GM21737 (cell line): ENCODE measurements around the gene BUD23.
A peak's percentile ranks its signal among the peaks of the same experiment; 100 is the strongest.
"Not testable (repeated sequence)": the region's sequence is repeated elsewhere in the genome, so short reads cannot be mapped to it uniquely, and the experiment has no call there.

Source experiments
- ATAC-seq: cut with Tn5 transposase; IDR thresholded peaks from one replicate; pipeline ENCODE4 v1.9.1; 2021; ENCODE audit warnings: mild to moderate bottlenecking, moderate library complexity; ENCODE audit not compliant: unreplicated experiment

The BUD23 gene, protein sequence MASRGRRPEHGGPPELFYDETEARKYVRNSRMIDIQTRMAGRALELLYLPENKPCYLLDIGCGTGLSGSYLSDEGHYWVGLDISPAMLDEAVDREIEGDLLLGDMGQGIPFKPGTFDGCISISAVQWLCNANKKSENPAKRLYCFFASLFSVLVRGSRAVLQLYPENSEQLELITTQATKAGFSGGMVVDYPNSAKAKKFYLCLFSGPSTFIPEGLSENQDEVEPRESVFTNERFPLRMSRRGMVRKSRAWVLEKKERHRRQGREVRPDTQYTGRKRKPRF

DNA sequence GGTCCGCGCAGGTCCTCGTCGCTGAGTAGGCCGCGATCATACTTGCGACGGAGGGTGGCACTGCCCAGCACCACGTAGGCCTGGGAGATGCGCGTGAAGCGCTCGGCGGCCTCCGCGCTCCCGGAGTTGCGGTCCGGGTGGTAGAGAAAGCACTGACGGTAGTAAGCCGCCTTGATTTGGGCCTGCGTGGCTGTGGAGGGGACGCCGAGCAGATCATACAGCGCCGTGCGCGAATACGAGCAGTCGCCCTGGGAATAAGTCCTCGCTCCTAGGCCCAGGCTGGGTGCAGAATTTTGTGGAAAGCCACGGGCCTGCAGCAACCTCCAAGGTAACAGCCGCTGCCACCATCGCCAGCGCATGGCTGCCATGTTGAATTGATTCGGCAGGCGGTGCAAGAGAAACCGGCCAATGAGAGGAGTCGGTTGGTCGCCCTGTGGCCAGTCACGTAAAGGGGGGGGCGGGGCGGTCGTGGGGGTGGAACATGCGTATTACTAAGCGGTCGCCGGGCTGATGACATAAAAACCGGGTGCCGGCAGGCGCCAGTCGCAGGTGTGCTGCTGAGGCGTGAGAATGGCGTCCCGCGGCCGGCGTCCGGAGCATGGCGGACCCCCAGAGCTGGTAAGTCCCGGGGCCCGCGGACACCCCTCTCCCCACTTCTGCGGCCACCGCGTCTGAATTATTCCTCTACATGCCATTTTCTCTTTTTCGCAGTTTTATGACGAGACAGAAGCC is at the start of gene BUD23, which contains the start of gene DNAJC30:
Gene BUD23, plus strand, starts transcription at position 542 of the 732 bp plus-strand sequence. Its CDS starts 29 bp downstream, at position 571.
Gene DNAJC30, minus strand, starts transcription at position 398 of the 732 bp plus-strand sequence. Its CDS starts 30 bp downstream, at position 368.
- ATAC-seq, result peak; percentile 87

DNA sequence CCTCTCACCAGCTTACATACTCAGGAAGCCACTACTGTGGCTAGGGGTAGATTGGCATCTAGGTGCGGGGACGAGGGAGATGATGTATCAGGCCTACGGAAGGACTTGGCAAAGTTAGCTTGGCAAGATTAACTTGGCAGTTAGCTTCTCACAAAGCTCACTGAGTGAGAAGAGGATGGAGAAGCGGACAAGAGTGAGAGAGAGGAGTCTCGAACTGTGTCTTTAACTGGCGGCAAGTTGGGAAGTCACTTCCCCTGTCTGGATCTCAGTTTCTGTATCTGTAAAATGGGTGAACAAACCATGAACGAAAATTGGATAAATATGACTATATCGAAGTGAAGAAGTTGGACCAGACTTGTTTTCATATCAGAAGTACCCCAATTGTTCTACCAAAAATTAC is 49.6 kb upstream of the BUD23 start:
- no peak for ATAC-seq

DNA sequence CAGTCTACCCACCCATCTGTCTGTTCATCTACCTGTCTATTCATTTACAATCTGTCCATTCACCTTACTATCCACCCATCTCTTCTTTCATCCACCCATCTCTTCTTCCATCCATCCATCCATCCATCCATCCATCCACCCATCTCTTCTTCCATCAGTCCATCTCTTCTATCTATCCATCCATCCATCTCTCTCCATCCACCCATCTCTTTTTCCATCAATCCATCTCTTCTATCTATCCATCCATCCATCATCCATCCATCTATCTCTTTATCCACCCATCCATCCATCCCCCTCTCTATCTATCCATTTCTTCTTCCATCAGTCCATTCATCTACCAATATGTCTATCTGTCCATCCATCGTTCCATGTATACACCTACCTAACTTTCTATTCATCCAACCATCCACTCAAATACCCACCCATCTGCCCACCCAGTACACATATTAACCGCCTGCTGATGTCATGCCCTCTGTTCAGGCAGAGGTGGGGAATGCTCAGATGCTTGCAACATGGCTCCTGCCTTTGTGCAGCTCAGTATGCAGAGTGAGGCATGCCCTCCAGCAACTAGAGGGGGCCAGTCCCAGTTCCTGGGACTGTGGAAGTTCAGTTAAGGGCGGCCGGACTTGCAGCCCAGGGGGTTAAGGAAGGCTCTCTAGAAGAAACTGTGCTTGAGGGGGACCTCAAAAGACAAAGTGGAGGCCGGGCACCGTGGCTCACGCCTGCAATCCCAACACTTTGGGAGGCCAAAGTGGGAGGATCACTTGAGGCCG is 47.8 kb upstream of the BUD23 start:
- no peak for ATAC-seq

DNA sequence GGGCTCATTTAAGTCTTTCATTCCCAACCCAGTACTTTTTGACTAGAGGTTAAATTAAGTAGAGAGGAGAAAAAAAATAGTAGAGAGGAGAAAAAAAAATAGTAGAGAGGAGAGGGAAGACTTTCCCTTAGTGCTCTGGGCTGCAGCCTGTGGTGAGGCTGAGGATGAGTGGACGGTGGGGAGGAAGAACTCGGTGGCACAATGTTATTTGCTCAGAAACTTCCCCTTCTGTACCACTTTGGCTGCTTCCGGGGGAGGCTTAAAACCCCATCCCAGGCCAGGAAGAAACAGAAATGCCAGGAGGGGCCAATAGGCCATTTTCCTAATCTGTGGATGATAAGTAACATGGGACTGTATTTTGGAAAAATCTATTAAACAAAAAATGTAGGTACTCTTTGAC is 44.5 kb upstream of the BUD23 start:
- no peak for ATAC-seq

DNA sequence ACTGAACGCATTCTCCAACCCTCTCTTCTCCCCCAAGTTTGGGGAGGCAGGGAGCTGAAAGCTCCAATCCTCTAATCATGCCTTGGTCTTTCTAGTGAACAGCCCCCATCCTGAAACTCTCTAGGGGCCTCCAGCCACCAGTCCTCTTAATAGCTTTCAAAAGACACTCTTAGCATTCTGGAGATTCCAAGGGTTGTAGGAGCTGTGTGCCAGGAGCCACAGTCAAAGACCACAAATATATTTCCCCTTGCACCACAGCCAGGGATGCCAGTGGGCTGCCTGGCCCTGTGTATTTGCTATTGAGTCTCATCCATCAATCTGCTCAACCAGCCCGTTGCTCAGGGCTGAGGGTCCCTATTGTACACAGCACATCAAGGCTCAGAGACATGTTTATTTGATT is 40.6 kb upstream of the BUD23 start:
- no peak for ATAC-seq

DNA sequence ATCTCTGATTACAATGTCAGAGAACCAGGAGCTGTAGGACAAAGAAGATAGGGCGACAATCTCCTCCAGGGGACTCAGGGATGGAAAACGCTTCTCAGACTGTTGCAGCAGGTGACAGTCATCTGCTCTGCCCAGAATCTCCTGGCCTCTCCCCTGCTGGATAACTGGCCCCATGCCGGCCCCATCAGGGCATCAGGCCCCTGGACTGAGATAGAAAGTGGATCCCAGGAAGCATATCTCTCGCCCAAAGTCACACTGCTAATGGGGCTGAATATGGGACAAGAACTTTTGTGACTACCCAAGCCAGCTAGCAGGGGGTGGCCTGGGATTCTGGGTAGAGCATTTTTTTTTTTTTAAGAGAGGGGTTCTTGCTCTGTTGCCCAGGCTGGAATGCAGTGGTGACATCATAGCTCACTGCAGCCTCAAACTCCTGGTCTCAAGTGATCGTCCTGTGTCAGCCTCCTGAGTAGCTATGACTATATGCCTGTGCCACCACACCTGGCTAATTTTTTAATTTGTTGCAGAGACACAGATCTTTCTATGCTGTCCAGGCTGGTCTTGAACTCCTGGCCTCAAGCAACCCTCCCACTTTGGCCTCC is 38.6 kb upstream of the BUD23 start:
- ATAC-seq, result no peak

DNA sequence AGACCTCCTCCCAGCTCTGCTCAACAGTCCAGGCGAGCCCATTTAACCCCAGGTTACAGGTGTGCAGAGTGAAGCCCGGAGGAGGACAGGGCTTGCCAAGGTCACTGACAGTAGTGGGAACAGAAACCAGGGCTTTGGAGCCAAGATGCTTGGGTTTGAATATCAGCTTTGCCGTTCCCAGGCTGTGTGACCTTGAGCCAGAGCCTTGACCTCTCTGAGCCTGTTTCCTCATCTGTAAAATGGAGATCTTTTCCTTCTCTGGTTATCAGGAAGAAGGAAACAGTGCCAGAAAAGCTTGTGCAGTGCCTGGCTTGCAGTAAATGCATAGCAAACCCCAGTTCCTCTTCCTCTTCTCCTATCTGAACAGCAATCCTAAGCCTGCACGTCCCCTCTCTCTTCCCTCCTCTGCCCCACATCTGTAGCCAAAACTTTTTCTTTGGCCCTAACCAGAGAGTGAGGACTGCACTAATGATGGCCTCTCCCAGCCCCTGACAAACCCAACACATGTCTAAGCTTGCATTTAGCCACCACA is 37.7 kb upstream of the BUD23 start:
- ATAC-seq, result no peak

DNA sequence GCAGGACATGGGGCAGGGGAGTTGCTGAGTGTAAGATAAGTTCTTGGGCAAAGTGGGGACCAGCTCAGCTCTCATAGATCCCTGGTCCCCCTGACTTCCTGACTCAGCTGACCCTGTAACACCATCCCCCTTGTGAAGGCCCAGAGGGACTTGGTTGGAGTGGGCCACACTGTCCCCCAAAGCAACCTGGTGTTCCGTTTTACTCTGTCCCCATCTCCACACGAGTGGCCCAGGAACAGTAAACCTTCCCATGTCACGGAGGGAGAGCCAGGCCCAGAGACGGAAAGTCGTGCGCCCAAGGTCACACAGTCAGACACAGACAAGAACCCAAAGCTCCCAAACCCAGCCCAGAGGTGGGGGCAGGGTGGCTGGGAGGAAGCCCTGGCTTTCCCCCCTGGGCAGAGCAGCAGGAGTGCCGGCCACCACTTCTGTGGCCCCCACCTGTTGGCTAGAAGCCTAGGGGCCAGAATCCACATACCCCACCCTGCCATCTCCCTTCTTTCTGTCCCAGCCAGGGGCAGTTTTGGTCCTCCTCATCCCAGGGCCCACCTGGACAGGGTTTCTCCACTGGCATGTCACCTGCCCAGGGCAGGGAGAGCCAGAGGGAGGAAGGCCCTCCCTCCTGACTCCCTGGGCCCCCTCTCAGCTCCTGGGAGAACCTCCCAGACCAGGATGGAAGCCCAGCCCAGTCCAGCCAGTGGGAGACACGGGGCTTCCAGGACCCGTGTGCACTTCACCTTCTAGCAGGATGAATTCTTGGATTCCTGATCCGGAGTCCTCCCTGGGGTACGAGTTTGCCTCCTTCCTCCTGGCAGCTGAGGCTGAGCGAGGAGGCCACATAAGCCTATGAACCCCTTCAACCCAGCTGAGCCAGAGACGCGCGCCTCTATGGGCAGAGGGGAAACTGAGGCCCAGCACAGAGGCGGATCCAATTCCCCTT is 36.3 kb upstream of the BUD23 start:
- ATAC-seq, result no peak

DNA sequence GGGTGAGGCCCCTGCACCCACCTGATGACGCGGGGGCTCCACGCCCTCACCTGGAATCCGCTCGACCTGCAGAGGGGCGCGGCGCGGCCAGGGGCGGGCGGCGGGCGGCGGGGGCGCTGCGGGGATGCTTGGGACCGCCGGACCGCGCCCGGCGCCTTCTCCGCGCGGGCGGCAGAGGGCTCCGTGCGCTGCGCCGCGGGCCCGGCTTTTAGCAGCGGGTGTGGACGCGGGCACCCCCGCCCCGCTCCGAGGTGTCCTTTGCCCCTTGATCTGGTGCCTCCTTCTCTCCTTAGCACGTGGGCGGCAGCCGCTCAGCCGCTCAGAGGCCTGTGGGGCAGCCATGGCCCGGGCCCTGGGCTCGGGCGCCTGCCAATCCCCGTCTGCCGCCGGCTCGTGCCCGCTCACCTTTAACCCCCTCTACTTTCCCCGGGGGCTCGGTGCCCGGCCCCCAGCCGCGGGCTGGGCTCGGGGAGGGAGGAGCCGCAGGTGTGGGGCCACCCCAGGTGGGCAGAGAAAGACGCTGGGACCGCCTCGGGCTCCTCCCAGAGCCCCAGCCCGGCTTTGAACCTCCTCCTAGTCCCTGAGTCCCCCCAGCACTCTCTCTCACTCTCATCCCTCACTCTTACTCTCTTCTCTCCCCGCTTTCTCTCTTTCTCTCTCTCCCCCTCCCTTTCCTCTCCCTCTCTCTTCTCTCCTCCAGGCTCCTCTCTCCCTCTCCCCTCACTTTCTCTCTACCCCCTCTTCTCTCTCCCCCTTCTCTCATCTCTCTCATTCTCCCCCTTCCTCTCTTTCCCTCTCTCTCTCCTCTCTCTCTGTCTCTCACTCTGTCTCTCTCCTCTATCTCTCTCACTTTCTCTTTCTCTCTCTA is 35.4 kb upstream of the BUD23 start:
- no peak for ATAC-seq

DNA sequence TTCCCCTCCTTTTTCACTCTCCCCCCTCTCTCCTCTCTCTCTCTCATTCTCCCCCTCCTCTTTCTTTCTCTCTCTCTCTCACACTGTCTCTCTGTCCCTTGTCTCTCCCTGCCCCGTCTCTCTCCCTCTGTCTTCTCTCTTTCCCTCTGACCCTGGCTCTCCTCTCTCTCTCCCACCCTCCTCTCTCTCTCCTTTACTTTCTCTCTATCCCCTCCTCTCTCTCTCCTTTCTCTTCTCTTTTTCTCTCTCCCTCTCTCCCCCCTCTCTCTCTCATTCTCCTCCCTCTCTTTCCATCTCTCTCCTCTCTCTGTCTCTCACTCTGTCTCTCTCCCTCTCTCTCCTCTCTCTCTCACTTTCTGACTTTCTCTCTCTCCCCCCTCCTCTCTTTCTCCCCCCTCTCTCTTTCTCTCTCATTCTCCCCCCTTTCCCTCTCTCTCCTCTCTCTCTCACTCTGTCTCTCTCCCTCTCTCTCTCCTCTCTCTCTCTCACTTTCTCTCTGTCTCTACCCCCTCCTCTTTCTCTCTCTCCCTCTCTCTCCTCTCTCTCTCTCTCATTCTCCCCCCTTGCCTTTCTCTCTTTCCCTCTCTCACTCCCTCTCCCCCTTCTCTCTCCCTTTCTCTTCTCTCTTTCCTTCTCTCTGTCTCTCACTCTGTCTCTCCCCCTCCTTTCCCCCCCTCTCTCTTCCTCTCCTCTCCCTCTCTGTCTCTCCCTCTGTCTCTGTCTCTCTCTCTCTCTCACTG is 34.6 kb upstream of the BUD23 start:
- no peak for ATAC-seq

DNA sequence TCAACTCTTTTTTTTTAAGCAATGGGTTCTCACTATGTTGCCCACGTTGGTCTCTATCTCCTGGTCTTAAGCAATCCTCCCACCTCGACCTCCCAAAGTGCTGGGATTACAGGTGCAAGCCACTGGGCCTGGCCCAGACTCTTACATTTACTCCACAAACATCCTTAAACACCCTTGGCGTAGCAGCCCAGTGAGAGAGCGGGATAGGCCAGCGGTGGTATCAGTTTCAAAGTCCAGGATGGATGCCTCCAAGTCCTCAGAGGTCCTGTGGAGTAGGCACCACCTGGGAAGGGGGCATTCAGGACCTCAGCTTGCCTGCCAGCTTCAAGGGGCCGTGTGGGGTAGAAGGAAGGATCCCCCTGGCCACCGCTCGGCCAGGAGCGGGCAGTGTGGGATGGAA is 33.8 kb upstream of the BUD23 start:
- ATAC-seq, result no peak

DNA sequence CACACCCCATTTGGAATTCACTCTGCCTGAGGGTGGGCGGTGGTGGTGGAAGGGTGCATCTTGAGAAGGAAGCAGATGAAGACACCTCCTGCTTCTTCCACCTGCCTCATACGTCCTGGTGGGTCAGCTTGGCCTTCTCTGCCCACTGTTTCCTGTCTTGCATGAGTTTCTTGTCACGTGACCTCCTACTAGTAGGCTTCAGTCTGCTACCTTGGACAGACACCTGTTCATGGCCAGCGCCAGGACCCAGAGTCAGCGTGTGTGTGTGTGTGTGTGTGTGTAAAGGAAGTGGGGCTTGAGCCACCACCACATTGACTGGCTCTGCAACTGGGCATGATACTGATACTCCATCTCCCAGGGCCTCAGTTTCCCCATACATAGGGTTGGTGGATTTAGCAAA is 32.9 kb upstream of the BUD23 start:
- ATAC-seq, result no peak

DNA sequence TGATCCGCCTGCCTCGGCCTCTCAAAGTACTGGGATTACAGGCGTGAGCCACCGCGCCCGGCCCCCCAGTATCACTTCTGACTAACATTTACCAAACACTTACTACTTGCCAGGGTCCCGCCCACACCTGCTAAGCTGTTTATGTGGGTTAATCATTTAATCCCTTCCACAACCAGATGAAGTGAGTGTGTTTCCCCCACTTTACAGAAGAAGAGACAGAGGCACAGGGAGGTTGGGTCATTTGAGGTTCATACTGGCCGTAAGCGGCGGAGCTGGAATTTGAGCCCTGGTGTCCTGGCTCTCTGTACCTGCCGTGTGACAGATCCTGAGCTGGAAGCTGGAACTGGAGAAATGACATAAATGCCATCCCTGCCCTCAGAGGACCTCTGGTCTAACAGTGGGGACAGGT is 30.9 kb upstream of the BUD23 start:
- no peak for ATAC-seq

DNA sequence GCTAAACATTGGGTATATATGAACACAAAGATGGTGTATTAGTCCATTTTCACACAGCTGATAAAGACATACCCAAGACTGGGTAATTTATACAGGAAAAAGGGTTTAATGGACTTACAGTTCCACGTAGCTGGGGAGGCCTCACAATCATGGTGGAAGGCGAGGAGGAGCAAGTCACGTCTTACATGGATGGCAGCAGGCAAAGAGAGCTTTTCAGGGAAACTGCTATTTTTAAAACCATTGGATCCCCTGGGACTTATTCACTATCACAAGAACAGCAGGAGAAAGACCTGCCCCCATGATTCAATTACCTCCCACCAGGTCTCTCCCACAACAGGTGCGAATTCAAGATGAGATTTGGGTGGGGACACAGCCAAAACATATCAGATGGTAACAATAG is 28.1 kb upstream of the BUD23 start:
- ATAC-seq, result not testable (repeated sequence)

DNA sequence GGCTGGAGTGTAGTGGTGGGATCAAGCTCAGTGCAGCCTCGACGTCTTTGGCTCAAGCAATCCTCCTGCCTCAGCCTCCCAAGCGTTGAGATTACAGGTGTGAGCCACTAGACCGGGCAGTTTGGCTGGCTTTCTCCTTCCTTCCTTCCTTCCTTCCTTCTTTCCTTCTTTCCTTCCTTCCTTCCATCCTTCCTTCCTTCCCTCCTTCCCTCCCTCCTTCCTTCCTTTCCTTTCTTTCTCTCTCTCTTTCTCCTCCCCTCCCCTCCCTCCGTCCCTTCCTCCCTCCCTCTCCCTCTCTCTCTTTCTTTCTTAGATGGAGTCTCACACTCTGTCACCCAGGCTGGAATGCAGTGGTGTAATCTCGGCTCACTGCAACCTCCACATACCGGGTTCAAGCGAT is 23.4 kb upstream of the BUD23 start:
- no peak for ATAC-seq

DNA sequence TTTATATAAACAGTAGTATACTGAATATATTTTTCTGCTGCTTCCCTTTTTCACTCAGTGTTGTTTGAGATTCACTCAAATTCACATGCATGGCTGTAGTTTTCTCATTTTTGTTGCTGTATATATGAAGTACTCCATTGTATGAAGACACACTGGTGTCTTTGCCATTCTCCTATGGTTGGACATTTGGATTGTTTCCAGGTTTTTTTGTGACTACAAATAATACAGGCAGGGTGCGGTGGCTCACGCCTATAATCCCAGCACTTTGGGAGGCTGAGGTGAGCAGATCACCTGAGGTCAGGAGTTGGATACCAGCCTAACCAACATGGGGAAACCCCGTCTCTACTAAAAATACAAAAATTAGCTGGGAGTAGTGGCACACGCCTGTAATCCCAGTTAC is 22.8 kb upstream of the BUD23 start:
- not testable (repeated sequence) for ATAC-seq

DNA sequence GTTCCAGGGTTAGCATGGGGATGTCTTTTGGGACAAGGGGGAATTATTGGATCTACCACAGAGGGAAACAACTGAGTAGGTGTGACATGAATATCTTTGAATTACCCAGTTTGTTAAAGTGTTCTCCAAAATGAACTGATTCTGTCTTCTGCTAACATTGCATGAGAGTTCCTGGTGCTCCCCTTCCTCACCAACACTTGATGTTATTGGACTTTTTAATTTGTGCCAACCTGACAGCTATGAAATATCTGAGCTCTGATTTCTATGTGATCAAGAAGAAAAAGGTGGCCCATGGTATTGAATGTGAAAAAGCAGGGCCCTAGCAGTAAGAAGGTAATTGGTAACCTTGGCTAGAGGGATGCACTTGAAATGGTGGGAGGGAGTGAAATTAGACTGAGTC is 20.4 kb upstream of the BUD23 start:
- ATAC-seq, result no peak
